Prostate gland (tissue), 2 donors: ENCODE measurements around the gene LIMCH1. TPM values are rescaled to one million over a fixed set of nuclear protein-coding genes. Genes with fewer than 3 reads are reported as not detected.
A peak's percentile ranks its signal among the peaks of the same experiment; 100 is the strongest.

Experiments used
- DNase-seq: peaks from one replicate; pipeline ENCODE4 v3.0.0-alpha.2; 2019; ENCODE audit warnings: low spot score
- H3K27ac ChIP-seq, 2 donors: fragments of 200-600 bp; sonication (generic); 2 replicates each; pipeline ENCODE4 v1.5.1; 2017 to 2019
- H3K27me3 ChIP-seq: fragments of 200-600 bp; sonication (generic); replicated peaks from 2 replicates; pipeline ENCODE4 v1.5.1; 2019; ENCODE audit not compliant: insufficient read depth
- H3K36me3 ChIP-seq, 2 donors: fragments of 200-600 bp; sonication (generic); 1 replicate in 1 of 2; 2 replicates in 1 of 2; pipeline versions ENCODE4 v1.5.1 to v1.8.1; 2017 to 2019
- H3K4me1 ChIP-seq: fragments of 200-600 bp; sonication (generic); replicated peaks from 2 replicates; pipeline ENCODE4 v1.5.1; 2019
- H3K4me3 ChIP-seq, 2 donors: fragments of 200-600 bp; sonication (generic); 2 replicates each; pipeline ENCODE4 v1.5.1; 2017 to 2019
- H3K9me3 ChIP-seq: fragments of 200-600 bp; sonication (generic); 2 replicates; pipeline ENCODE4 v1.5.1; 2017
- CTCF ChIP-seq, 4 experiments: fragments of 200-600 bp in 2 of 4; fragments of 450-650 bp in 2 of 4; sonication (generic) in 2 of 4; IDR thresholded peaks; 1 replicate in 3 of 4; 2 replicates in 1 of 4; pipeline ENCODE4 v1.5.1; 2016 to 2019; ENCODE audit warnings: antibody characterized with exemption in 4 of 4, mild to moderate bottlenecking in 2 of 4, moderate library complexity in 2 of 4
- POLR2A ChIP-seq: fragments of 450-650 bp; IDR thresholded peaks from one replicate; pipeline ENCODE4 v1.6.1; 2016; ENCODE audit warnings: antibody characterized with exemption, mild to moderate bottlenecking
- POLR2AphosphoS5 ChIP-seq: sonication (generic); formaldehyde crosslinking; IDR thresholded peaks from one replicate; pipeline ENCODE4 v1.6.1; 2017; ENCODE audit warnings: antibody characterized with exemption
- WGBS: methylation state at CpG from one replicate; pipeline ENCODE4 v1.1.5; 2018; 5-methylcytosine and 5-hydroxymethylcytosine counted together
- intact Hi-C: fragments of 100-400 bp; cut with DNase I; formaldehyde crosslinking; loops from one replicate; pipeline ENCODE4 v1.14.2; 2022
- total RNA-seq, 2 donors: library from RNA; depleted of rRNA; stranded (reverse); fragments of >200 nt; gene quantifications; one replicate each; pipeline ENCODE4 v1.1.0, GENCODE V29; 2016

Gene LIMCH1
- total RNA-seq, 2 donors from 2014 or later: 62.8 to 102 TPM

DNA sequence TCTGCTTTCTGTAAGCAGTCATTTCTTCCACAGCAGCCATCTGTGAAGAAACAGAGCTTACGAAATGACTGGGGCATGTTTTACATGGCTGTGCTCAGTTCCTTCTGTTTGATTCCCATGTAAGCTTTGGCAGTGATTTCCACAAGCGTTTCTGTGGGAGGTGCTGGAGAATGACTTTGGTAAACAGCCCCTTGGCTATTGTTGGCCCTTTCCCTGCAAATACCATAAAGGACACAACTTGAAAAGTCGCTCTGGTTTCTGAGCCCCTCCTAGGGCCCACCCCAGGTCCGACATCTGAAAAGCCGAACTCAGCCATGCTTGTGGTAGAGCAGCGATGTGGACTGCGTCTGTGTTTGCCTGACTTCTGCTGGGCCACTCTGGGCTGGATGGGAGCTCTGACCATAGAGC, 3.7 kb downstream of the LIMCH1 start:
- intact Hi-C loops: no loop called here
- Histone ChIP-seq H3K9me3 (no peaks in the 10 kb centered on the region), H3K4me1 (peaks cover 8% of the 10 kb centered on the region), H3K27me3 (no peaks in the 10 kb centered on the region), H3K27ac (peak overlapping the region in 1 of 2 donors; percentile 55), H3K36me3 (no peaks in the 10 kb centered on the region), H3K4me3 (no peak overlapping the region)
- WGBS: 40% methylated on average over 7 of the region's 7 CpGs
- peak; percentile 36 for DNase-seq
- TF ChIP-seq POLR2AphosphoS5: peak; percentile 39
- no peak for TF ChIP-seq POLR2A

- no peaks in the 10 kb centered on the region for H3K36me3 ChIP-seq
- H3K27me3 ChIP-seq: no peaks in the 10 kb centered on the region
- H3K4me3 ChIP-seq: no peak overlapping the region
- H3K4me1 ChIP-seq: peaks cover 8% of the 10 kb centered on the region
- 74% methylated on average over 5 of the region's 5 CpGs for WGBS
- DNase-seq: no peak
- TF ChIP-seq POLR2AphosphoS5 (no peak), POLR2A (no peak), CTCF (IDR thresholded peaks at IDR 0.05) (no peak)
- H3K9me3 ChIP-seq: no peaks in the 10 kb centered on the region
- no peak overlapping the region for H3K27ac ChIP-seq
- intact Hi-C loops: no loop called here
Measured at GRCh38 chr4:41542526-41543275, 4.7 kb downstream of the LIMCH1 start.

DNA sequence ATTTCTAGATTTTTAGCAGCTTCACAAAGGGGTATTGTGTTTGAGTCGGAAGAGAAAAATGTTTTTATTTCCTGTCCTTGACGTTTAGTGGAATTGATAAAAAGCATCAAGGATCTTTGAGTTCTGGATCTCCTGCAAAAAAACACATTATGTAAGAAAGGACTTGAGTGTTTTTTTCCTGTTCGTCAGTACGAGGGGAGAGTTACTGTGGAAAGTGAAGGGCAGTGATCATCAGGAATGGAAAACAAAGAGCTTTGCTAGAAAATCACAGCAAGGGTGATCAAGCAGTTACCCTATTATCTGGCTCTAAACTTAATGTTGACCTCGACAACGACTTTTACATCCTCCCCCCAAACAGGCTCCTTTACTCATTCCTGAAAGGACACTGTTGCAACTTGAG, 7.3 kb downstream of the LIMCH1 start:
- no peak for DNase-seq
- no peak overlapping the region for H3K27ac ChIP-seq
- no peak overlapping the region for H3K4me3 ChIP-seq
- H3K36me3 ChIP-seq: no peaks in the 10 kb centered on the region
- intact Hi-C loops: no loop called here
- H3K4me1 ChIP-seq: peaks cover 2% of the 10 kb centered on the region
- TF ChIP-seq CTCF (IDR thresholded peaks at IDR 0.05): no peak
- TF ChIP-seq POLR2AphosphoS5: no peak
- no peak for TF ChIP-seq POLR2A
- H3K27me3 ChIP-seq: no peaks in the 10 kb centered on the region
- no peaks in the 10 kb centered on the region for H3K9me3 ChIP-seq
- 54% methylated on average over 6 of the region's 6 CpGs for WGBS

DNA sequence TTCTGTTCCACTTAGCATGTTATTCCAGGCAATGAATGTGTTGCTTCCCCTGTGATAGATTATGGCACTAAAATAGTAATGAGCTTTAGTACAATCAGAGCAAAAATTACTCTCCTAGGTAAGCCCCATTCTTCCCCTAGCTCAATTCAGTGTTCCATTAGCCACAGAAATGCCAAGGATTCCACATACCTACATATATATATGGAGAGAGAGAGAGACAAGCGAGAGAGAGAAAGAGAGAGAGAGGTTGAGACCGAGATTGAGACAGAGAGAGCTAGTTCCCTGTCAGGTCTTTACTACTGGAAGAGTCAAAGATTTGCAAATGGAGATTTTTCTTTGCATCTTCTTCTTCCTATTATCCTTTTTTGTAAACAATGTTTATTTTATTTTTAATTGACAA, 8.7 kb downstream of the LIMCH1 start:
- Histone ChIP-seq H3K4me3 (no peak overlapping the region), H3K4me1 (peaks cover 2% of the 10 kb centered on the region), H3K9me3 (no peaks in the 10 kb centered on the region), H3K27ac (no peak overlapping the region), H3K36me3 (no peaks in the 10 kb centered on the region), H3K27me3 (no peaks in the 10 kb centered on the region)
- TF ChIP-seq CTCF (IDR thresholded peaks at IDR 0.05): no peak
- no peak for TF ChIP-seq POLR2A
- no peak for TF ChIP-seq POLR2AphosphoS5
- intact Hi-C loops: no loop called here
- no peak for DNase-seq
- 89% methylated on average over 2 of the region's 2 CpGs for WGBS

DNA sequence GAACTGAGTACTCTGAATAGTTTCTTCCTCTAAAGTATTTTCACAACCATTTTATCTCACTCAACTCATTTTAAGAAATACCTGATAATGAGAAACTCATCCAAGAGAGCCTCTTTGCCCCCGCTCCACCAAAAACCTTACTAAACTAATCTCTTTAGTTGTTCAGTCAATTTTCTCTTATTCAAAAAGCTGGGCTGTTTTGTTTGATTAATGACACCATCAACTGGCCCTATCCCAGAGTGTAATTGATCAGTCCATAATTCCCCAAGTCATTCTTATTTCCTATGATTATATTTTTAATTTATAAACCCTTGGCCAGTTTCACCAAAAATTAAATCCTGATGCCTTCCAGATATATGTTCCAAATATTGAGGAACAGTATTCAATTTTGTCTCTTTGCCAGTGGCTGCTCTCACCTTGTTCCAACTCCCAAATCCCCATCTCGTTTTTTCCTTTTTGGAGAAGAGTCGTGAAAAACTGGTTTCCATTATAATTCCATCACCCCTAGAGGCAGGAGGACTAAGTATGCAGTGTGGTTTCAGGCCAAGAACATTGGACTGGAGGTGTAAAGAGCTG, 10.4 kb downstream of the LIMCH1 start:
- peaks cover 2% of the 10 kb centered on the region for H3K4me1 ChIP-seq
- no peak for DNase-seq
- H3K36me3 ChIP-seq: no peaks in the 10 kb centered on the region
- TF ChIP-seq POLR2A (no peak), CTCF (IDR thresholded peaks at IDR 0.05) (no peak), POLR2AphosphoS5 (no peak)
- 85% methylated on average over 3 of the region's 3 CpGs for whole genome bisulfite sequencing
- H3K9me3 ChIP-seq: no peaks in the 10 kb centered on the region
- intact Hi-C loops: no loop called here
- no peak overlapping the region for H3K27ac ChIP-seq
- H3K4me3 ChIP-seq: no peak overlapping the region
- H3K27me3 ChIP-seq: no peaks in the 10 kb centered on the region
